GM18499 (cell line): Measurements from ENCODE around the gene HDDC3.
"Not testable (repeated sequence)": the region's sequence is repeated elsewhere in the genome, so short reads cannot be mapped to it uniquely, and the experiment has no call there.

Source experiments
- ATAC-seq: cut with Tn5 transposase; IDR thresholded peaks from one replicate; pipeline ENCODE4 v1.9.1; 2021; ENCODE audit warnings: moderate number of reproducible peaks; ENCODE audit not compliant: insufficient read depth, unreplicated experiment

HDDC3 gene

DNA sequence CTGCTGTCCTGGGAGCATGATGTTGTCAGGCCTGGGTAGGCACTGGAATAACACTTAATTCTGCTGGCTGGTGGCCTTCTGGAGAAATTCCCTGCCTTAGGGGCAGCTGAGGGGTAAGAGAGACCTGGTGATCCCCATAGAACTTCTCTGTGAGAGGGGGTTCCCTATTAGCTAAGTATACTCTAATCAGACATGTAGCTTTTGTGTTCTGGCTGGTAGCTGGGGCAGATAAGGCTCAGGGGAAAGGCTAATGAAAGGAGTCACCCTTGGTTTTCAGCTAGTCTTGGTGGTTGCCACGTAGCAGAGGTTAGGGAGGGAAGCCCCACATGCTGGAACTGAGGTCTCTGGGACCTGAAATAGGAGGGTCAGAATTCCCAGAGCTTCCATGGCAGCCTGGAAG lies 952 bp upstream of the HDDC3 start:
- no peak for ATAC-seq

DNA sequence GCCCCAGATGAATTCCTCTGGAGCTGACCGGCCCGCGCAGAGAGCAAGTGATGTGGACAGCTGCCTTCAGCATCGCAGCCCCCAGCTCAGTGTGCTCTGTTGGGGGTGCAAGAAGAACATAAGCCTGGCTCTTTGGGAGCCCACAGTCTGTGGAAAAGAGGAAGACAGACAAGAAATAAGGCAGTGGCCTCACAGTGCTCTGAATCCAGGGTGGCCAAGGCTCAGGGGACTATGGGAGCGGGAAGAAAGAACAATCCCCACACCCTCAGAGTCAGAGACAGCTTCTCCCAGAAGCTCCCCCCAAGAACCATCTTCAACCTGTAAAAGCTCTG lies 277 bp upstream of the HDDC3 start:
- ATAC-seq = no peak

DNA sequence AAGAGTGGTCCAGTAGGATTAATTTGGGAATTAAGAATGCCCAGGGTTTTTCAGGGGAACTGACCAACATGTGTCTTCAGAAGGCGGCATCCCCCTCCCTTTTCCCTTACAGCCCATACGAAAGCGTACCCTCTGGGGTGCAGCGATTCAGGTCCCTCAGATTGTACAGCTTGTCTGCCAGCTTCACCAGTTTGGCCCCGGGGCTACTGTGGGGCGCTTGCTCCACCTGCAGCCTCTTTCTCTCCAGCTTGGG lies 848 bp downstream of the HDDC3 start:
- no peak for ATAC-seq

DNA sequence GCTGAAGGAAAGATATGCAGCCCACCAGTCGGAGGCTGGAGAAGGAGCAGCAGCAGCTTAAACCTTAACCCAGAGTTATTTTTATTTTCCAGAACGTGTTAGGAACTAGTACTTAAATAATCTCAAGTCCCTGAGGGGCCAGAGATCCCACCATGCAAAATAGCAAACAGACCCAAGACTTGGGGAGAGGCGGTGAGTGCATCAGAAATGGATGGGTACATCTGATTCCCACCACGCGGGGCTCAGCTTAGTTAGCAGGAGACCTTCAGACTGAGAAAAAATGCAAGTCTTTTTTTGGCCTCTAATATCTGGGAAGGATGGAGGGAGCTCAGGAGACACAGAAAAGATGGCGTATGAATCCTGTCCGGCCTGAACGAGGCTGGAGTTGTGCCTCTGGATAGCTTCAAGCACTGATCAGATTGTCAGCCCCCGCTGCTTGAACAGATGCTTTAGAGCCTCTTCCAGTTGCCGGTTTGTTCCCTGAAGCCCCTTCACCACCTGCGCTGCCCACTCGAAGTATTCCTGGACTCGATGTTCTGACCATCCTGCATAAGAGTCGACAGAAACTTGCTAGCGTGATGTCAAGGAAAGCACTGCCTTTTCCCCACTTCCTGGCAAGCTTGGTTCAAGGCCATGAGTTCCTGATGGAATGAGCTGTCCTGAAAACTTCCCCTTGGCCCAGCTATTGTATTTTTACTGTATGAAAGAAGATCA lies 1.3 kb downstream of the HDDC3 start:
- ATAC-seq = no peak

DNA sequence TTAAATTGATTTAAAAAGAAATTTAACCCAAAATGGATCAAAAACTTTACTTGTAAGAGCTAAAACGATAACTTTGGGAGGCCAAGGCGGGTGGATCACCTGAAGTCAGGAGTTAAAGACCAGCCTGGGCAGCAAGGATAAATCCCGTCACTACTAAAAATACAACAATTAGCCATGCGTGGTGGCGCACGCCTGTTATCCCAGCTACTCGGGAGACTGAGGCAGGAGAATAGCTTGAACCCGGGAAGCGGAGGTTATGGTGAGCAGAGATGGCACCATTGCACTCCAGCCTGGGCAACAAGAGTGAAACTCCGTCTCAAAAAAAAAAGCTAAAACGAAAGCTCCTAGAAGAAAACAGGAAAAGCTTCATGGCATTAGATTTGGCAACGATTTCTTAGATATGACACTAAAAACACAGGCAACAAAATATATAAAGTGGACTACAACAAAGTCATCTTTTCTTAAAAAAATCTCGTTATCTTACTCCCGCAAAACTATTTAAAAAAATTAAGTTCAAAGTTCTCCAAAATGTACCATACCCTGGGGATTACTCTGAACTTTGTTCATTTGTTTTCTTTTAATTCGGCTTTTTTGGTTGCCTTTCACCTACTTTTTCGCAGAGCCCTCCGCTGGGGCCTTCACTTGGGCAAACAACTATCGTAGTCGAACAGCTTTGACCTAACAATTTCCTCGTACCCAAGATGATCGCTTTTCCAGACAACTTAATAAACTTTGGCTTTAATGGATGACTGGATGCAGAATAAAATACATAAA lies 2.9 kb downstream of the HDDC3 start:
- no peak for ATAC-seq

DNA sequence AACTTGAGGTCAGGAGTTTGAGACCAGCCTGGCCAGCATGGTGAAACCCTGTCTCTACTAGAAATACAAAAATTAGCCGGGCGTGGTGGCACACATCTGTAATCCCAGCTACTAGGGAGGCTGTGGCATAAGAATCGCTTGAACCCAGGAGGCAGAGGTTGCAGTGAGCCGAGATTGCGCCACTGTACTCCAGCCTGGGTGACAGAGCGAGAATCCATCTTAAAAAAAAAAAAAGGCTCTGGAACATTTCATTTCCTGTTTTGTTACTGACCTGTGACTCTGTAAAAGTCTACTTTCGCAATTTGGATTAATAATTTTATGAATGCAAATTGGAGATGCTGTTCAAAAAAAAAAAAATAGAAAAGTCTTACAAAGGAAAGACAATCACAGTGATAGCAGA lies 4.2 kb downstream of the HDDC3 start:
- not testable (repeated sequence) for ATAC-seq

DNA sequence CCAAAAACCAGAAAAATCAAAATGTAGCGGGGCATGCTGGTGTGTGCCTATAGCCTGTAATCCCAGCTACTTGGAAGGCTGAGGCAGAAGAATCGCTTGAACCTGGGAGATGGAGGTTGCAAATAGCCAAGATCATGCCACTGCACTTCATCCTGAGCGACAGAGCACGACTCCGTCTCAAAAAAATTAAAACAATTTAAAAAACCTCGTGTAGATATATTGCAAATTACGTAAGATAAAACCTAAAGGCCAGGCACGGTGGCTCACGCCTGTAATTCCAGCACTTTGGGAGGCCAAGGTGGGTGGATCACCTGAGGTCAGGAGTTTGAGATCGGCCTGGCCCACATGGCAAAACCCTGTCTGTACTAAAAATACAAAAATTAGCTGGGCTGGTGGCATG lies 5.6 kb downstream of the HDDC3 start:
- not testable (repeated sequence) for ATAC-seq

DNA sequence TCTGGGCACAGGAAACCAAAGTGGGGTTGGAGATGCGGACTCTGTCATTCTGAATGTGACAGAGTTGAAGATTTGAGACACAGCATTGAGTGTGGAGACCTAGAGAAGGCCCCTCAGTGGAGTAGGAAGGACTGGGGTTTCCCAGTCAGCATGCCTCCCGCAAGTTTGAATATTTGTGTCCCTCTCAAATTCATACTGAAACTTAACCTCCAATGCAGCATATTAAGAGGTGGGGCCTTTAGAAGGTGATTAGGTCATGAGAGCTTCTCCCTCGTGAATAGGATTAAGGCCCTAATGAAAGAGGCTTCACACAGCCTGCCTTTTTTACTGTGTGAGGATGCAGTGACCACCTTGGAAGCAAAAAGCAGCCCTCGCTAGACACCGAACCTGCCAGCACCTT lies 8.0 kb downstream of the HDDC3 start:
- peak; percentile 37 for ATAC-seq

DNA sequence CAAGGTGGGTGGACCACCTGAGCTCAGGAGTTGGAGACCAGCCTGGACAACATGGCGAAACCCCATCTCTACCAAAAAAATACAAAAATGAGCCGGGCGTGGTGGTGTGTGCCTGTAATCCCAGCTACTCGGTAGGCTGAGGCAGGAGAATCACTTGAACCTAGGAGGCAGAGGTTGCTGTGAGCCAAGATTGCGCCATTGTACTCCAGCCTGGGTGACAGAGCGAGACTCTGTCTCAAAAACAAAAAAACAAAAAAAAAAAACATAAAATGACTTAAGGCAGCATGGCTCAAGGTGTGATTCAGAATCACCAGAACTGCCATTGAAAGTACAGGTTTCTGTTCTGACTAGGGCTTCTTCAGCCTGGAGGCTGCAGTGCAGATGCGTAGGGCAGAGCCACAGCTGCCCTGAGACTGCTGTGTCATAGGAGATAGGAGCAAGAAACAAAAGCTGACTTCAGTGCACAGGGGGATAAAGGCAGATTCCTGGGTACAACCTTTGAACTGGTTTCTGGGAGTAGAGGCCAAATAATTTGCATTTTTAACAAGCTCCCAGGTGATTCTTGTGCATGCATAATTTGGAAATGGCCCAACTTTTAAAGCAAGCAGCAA lies 9.5 kb downstream of the HDDC3 start:
- not testable (repeated sequence) for ATAC-seq

DNA sequence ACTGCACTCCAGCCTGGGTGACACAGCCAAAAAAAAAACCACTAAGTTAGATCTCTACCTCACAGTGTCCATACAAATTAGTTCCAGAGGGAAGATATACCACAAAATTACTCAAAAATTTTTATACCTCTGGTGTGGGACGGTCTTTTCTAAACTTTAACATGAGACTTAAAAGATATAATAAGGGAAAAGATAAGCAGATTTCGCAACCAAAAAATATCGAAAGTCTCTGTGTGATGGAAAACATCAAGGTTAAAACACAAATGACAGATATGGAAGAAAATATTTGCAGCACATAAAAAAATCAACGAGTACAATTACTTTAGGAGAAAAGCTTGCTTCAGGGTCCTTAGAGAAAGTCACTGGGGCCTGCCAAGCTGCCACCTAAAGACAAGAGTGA lies 10.5 kb downstream of the HDDC3 start:
- no peak for ATAC-seq

DNA sequence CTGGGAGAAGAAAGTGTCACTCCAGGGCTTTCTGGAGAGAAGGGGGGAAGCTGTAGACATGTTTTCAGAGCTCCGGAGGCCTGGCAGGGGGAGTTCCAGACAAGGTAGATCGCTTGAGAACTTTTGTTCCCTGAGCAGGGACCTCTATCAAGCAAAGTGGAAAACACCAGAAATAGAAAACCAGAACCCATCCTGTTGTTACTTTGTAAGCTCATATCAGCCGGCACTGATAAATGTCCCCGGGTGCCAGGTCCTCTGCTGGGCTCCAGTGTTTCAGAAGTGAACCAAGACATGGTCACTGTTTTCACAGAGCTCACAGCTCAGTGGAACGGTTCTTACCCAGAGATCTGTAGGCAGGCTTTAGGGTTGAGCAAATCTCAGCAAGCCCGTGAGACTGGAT lies 13.5 kb downstream of the HDDC3 start:
- ATAC-seq = no peak

DNA sequence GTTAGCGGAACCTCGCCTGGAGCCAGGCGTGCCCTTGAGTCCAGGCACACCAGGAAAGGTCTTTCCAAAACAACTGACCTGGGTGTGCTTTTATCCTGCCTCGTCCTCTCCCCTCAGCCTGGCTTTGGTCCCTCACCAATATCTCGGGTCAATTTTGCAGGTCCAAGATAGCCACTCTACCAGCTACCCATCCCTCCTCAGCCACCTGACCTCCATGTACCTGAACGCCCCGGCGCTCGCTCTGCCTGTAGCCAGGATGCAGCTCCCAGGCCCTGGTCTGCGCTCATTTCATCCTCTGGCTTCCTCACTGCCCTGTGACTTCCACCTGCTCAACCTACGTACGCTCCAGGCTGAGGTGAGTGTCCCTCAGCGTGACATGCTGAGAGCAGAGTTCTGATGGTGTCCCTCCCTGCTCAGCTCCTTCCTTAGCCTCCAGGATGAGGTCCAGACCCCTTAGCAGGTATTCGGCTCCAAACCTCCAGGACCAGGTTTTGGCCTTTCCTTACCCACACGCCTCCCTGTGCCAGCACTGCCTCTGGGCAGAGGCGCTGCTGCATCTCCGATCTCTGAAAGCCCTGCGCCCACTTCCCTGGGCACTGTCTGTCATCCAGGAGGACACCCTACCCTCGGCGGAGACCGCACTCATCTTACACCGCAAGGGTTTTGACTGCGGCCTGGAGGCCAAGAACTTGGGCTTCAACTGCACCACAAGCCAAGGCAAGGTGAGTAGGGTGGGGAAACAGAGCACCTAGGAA lies 14.1 kb downstream of the HDDC3 start:
- ATAC-seq = no peak

DNA sequence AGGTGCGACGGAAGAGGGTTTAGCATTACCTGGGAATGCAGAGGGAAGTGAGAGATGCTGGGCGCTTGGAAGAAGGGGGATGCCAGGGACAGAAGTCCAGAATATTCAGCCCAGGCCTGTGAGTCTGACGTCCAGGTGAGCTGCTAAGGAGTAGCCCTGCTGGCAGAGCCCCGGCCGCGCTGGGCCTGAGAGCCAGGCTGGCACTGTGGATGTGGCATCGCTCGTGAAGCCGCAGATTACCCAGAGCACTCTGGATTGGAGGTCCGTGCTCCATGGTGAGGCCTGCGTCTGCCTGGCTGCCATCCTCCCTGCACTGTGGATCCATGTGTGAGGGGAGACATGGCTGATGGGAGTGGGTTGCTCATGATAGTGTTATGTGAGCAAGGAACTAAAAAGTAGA lies 14.8 kb downstream of the HDDC3 start:
- ATAC-seq = no peak

DNA sequence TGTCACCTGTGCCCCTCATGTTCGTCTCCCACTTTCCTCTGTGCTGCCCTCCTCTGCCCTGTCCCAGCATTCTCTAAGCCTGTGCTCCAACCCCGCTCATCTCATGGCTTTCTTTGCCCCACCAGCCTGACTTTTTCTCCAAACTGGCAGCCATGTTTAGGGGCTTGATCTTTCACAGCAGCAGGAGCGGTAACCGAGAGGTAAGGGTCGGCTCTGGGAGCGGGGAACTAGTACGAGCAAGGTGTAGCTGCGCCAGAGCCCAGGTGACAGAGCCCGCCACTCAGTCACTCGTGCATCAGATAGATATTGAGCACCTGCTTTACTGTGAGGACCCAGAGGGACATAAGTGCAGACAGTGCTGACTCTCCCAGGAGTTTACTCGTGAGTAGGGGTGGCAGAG lies 15.9 kb downstream of the HDDC3 start:
- ATAC-seq = no peak

DNA sequence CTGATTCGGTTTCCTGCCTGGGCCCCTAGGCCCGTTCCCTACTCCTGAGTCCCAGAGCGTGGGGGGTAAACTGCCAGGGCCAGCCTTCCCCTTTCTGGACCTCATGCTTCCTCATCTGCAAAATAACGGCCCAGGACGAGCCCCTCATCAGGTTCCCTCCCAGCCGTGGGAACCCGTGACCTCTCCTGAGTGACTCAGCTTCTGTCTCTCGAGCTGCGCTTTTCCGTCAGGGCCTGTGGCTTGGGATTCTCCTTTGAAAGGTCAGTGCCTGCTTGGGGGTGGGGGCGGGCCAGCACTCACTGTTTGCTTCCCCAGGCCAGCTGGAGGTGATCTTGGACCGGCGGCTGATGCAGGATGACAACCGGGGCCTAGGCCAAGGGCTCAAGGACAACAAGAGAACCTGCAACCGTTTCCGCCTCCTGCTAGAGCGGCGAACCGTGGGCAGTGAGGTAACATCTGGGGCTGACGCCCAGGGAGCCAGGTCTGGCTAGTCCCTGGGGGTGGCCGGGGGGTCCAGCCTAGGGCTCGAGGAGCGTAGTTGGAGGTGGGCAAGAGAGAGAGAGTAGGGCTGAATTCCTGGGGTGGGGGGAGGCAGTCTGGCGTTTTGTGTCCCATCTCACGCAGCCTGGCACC lies 16.4 kb downstream of the HDDC3 start:
- ATAC-seq = no peak

DNA sequence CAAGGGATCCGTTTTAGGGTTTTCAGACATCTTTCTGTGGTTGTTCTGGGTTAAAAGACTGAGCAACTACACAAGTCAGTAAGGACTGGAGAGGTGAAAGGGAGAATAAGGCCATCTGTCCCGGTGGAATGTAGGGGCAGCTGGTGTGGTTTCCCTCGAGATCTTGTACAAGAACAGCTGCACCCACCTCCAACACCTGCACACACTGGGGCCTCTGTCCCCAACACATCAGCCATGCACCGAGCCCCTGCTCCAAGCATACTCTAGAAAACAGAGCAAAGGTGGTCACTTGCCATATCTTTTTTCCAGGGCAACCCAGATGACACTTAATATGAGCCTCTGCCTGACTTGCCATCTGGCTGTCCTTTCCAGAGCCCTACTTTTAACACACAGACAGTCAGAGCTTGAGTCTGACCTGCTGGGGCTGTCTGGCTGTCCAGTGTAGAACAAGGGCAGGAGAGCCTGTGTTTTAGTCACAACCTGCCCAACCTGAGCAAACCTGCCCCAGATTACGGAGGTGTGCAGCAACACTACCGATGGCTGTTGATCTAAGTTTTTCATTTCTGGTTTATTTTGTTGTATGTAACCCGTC lies 17.0 kb downstream of the HDDC3 start:
- no peak for ATAC-seq

DNA sequence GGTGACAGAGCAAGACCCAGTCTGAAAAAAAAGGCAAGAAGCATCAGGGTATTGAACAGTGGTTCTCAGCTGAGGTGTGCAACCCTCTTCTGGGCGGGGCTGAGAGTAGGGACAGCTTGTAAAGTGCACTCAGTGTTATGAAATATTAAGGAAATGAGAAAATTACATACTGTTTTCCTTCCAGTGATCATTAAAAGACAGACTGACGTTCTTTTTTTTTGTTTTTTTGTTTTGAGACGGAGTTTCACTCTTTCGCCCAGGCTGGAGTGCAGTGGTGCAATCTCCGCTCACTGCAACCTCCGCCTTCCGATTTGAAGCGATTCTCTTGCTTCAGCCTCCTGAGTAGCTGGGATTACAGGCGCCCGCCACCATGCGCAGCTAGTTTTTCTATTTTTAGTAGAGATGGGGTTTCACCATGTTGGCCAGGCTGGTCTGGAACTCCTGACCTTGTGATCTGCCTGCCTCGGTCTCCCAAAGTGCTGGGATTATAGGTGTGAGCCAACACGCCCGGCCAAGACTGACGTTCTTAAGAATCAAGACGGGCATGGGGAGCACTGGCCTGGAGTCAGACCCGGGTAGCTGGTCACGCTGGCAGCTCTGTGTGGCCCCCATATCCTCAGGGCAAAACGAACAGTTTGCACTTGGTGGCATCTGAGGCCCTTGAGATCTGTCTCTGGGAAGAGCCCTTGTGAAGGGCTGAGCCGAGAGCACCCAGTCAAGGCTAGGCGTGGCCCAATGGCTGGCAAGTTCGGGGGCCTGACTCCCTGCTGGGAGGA lies 17.9 kb downstream of the HDDC3 start:
- no peak for ATAC-seq

DNA sequence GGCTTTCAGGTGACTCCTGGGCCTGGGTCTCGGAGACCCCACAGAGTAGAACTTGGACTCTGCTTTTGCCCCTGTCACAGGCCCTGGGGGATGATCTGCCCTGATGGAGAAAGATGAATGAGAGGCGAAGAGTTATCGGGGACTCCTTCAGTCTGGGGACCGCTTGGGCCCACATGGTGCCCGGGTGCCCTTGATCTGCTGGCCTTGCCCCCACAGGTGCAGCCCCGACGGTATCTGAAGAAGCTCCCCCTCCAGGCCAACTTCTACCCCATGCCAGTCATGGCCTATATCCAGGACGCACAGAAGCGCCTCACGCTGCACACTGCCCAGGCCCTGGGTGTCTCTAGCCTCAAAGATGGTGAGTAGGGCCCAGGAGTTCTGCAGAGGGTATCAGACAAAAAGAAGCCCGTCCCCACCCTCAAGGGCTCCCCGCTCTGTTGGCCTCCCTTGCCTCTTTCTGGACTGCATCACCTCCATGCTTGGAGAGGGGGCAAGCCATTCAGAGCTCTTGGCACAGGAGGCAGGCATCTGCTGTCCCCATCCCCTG lies 18.9 kb downstream of the HDDC3 start:
- no peak for ATAC-seq

DNA sequence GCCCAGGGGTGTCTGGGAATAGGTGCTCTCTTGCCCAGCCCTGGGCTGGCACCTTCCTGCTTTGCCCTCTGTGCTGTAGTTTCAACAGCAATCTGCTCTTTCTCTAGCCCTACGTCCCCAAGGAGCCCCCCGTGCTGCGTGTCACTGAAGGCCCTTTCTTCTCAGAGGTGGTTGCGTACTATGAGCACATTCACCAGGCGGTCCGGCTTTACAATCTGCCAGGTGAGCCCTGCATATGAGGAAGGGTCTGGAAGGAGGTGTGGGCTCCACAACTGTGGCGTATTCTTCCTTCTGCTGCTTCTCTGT lies 19.6 kb downstream of the HDDC3 start:
- ATAC-seq = no peak
